ENCODE data around the gene NUP50.
A peak's percentile ranks its signal among the peaks of the same experiment; 100 is the strongest.

The NUP50 gene

GRCh38 chr22:45211848-45212247, 48.1 kb downstream of the NUP50 start:
- Mint-ChIP-seq H3K9me3 (no peaks in the 10 kb centered on the region), H3K36me3 (ENCODE audit: insufficient read depth) (peaks cover 12% of the 10 kb centered on the region), H3K4me1 (ENCODE audit: low read depth in 2 of 2) (peaks cover 14 to 16% of the 10 kb centered on the region in 2 donors), H3K4me3 (no peak overlapping the region), H3K27me3 (no peaks in the 10 kb centered on the region), H3K27ac (no peak overlapping the region)
- ATAC-seq (replicated peaks), result no peak
- no peak for DNase-seq

- Mint-ChIP-seq H3K36me3 (ENCODE audit: insufficient read depth) (peaks cover 12% of the 10 kb centered on the region), H3K9me3 (no peaks in the 10 kb centered on the region), H3K4me3 (no peak overlapping the region), H3K27me3 (no peaks in the 10 kb centered on the region), H3K27ac (no peak overlapping the region), H3K4me1 (ENCODE audit: low read depth in 2 of 2) (peaks cover 15 to 16% of the 10 kb centered on the region in 2 donors)
- no peak for DNase-seq
- no peak for ATAC-seq (replicated peaks)
Observed at GRCh38 chr22:45212306-45212709, 48.6 kb downstream of the NUP50 start.

- no peak for ATAC-seq (replicated peaks)
- H3K27ac Mint-ChIP-seq, result peak overlapping the region; percentile 16 to 23
Observed at GRCh38 chr22:45212992-45213751, 49.4 kb downstream of the NUP50 start.

DNA sequence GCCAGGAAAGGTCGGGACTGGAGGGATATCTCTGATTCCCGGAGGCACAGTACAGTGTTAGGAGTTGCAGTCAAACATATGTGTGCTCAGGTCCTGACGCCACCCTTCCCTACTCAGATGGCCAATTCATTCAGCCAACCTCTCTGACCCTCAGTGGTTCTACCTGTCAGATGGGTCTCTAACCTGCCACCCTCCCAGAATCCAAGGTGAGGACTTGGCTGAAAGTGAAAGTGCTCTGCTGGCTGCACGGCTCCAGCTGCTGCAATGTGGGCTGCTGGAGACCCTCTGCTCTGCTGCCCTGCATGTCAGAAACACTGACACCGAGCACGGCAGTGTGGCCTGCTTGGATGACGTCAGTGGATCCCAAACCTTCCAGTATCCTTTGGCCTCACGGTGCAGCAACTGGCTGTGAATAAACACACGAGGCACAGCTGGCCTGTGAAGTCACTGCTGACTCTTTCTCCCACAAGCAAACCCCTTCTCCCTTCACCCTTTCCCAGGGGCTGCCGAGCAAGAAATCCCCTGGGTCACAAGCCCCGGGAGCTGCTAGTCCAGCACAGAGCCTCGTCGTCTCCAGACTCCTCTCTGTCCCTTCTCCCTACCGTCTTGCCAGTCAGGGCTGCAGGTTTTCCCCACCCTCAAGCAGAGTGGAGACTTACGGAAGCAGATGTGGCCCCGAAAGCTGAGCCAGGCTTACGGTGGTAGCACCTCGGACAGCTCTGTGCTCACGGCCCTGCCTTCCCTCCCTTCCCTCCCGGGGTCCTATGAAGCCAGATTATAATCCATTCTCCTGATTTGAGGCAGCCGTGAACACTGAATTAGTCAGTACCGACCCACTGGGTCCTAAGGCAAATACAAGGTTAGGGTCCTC, 52.6 kb downstream of the NUP50 start:
- H3K27me3 Mint-ChIP-seq, result no peaks in the 10 kb centered on the region
- H3K36me3 Mint-ChIP-seq (ENCODE audit: insufficient read depth), result peaks cover 9% of the 10 kb centered on the region
- H3K9me3 Mint-ChIP-seq, result no peaks in the 10 kb centered on the region
- H3K27ac Mint-ChIP-seq, result no peak overlapping the region
- H3K4me1 Mint-ChIP-seq (ENCODE audit: low read depth in 2 of 2), result peaks cover 15 to 19% of the 10 kb centered on the region in 2 donors
- ATAC-seq (replicated peaks) (no peak), DNase-seq (no peak)
- H3K4me3 Mint-ChIP-seq, result no peak overlapping the region

More at GRCh38 chr22:45212992-45213751, 49.4 kb downstream of the NUP50 start:
- Mint-ChIP-seq H3K4me3 (no peak overlapping the region), H3K27me3 (no peaks in the 10 kb centered on the region), H3K4me1 (ENCODE audit: low read depth in 2 of 2) (peaks cover 15% of the 10 kb centered on the region in 2 donors), H3K9me3 (no peaks in the 10 kb centered on the region), H3K36me3 (ENCODE audit: insufficient read depth) (peaks cover 12% of the 10 kb centered on the region)
- no peak for DNase-seq

- ATAC-seq (replicated peaks) (no peak), DNase-seq (no peak)
- Mint-ChIP-seq H3K9me3 (no peaks in the 10 kb centered on the region), H3K27me3 (no peaks in the 10 kb centered on the region), H3K4me1 (ENCODE audit: low read depth in 2 of 2) (peaks cover 15 to 16% of the 10 kb centered on the region in 2 donors), H3K4me3 (no peak overlapping the region), H3K27ac (no peak overlapping the region), H3K36me3 (ENCODE audit: insufficient read depth) (peaks cover 9% of the 10 kb centered on the region)
Observed at GRCh38 chr22:45217345-45217744, 53.6 kb downstream of the NUP50 start.

GRCh38 chr22:45217806-45218205, 54.1 kb downstream of the NUP50 start:
- Mint-ChIP-seq H3K4me3 (no peak overlapping the region), H3K4me1 (ENCODE audit: low read depth in 2 of 2) (peaks cover 15 to 16% of the 10 kb centered on the region in 2 donors), H3K36me3 (ENCODE audit: insufficient read depth) (peaks cover 9% of the 10 kb centered on the region), H3K27ac (no peak overlapping the region), H3K27me3 (no peaks in the 10 kb centered on the region), H3K9me3 (no peaks in the 10 kb centered on the region)
- ATAC-seq (replicated peaks) (no peak), DNase-seq (no peak)

- Mint-ChIP-seq H3K4me1 (ENCODE audit: low read depth in 2 of 2) (peaks cover 15 to 19% of the 10 kb centered on the region in 2 donors), H3K4me3 (no peak overlapping the region), H3K27me3 (no peaks in the 10 kb centered on the region), H3K27ac (peak overlapping the region in 1 of 2 donors; percentile 29), H3K9me3 (no peaks in the 10 kb centered on the region), H3K36me3 (ENCODE audit: insufficient read depth) (peaks cover 9% of the 10 kb centered on the region)
- ATAC-seq (replicated peaks), result peak; percentile 31
- DNase-seq, result no peak
Observed at GRCh38 chr22:45218976-45219375, 55.3 kb downstream of the NUP50 start.

DNA sequence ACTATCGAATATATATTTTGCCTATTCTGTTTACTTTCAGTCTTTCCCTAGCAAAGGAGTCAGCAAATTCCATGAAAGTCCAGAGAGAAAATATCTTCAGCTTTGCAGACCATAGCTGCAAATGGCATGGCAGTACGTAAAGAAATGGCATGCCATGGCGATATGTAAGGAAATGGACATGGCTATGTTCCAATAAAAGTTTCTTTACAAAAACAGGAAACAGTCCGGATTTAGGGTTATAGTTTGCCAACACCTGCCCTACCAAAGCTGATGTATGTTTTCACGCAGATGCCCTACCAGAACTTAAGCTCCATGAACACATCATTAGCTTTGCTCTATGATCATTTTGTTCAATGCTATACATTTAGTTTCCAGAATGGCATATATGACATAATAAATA, 57.5 kb downstream of the NUP50 start:
- DNase-seq (no peak), ATAC-seq (replicated peaks) (no peak)
- Mint-ChIP-seq H3K27ac (no peak overlapping the region), H3K9me3 (no peaks in the 10 kb centered on the region), H3K4me3 (no peak overlapping the region), H3K27me3 (no peaks in the 10 kb centered on the region), H3K4me1 (ENCODE audit: low read depth in 2 of 2) (peaks cover 17 to 32% of the 10 kb centered on the region in 2 donors), H3K36me3 (ENCODE audit: insufficient read depth) (peaks cover 10% of the 10 kb centered on the region)

- peaks cover 26 to 50% of the 10 kb centered on the region in 2 donors for H3K4me1 Mint-ChIP-seq (ENCODE audit: low read depth in 2 of 2)
- H3K9me3 Mint-ChIP-seq, result no peaks in the 10 kb centered on the region
- no peak for DNase-seq
- H3K27ac Mint-ChIP-seq, result peak overlapping the region; percentile 28 to 38
- H3K36me3 Mint-ChIP-seq (ENCODE audit: insufficient read depth), result peaks cover 8% of the 10 kb centered on the region
- ATAC-seq (replicated peaks), result no peak
- H3K4me3 Mint-ChIP-seq, result no peak overlapping the region
- no peaks in the 10 kb centered on the region for H3K27me3 Mint-ChIP-seq
Observed at GRCh38 chr22:45223304-45224117, 59.8 kb downstream of the NUP50 start.

- Mint-ChIP-seq H3K4me3 (no peak overlapping the region), H3K9me3 (no peaks in the 10 kb centered on the region), H3K36me3 (ENCODE audit: insufficient read depth) (peaks cover 13% of the 10 kb centered on the region), H3K4me1 (ENCODE audit: low read depth in 2 of 2) (peaks cover 27 to 49% of the 10 kb centered on the region in 2 donors), H3K27ac (no peak overlapping the region), H3K27me3 (no peaks in the 10 kb centered on the region)
- ATAC-seq (replicated peaks), result no peak
- DNase-seq, result no peak
Observed at GRCh38 chr22:45224331-45224730, 60.6 kb downstream of the NUP50 start.

DNA sequence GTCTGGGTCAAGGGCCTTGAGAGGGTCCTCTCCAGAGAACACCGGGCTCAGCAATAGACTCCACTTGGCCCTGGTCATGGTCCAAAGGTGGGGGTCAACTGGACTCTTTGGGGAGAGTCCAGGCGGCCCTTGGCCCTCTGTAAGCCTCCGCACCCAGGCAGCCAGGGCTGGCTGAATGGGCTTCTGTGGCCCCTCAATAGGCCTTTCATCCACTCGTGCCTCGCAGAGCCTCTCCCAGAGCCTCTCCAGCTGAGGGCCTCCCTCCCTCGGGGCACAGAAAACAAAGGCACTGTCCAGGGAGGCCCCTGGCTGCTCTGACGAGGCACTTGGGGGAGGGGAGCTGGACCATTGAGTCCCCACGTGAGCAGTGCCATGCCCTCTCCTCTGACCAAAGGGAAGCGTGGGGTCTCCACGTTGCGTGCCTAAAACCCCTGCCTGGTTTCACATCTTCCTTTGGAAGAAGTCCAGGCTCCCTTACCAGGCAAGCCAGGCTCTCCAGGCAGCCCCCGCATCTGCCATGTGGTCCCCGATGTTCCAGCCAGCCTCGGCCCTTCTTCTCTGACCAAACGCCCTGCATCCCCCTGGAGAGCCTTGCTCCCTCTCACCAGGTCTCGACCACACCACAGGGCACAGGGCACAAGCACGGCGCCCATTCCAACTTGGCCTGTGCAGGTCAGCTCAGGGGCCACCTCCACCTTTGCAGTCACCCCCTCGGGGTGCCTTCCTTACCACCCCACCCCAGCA, 61.4 kb downstream of the NUP50 start:
- peaks cover 13% of the 10 kb centered on the region for H3K36me3 Mint-ChIP-seq (ENCODE audit: insufficient read depth)
- DNase-seq (no peak), ATAC-seq (replicated peaks) (no peak)
- H3K4me1 Mint-ChIP-seq (ENCODE audit: low read depth in 2 of 2), result peaks cover 27 to 53% of the 10 kb centered on the region in 2 donors
- H3K27me3 Mint-ChIP-seq, result no peaks in the 10 kb centered on the region
- H3K9me3 Mint-ChIP-seq, result no peaks in the 10 kb centered on the region
- H3K4me3 Mint-ChIP-seq, result no peak overlapping the region
- peak overlapping the region in 1 of 2 donors; percentile 72 for H3K27ac Mint-ChIP-seq

GRCh38 chr22:45225732-45226502, 62.2 kb downstream of the NUP50 start:
- peaks cover 13% of the 10 kb centered on the region for H3K36me3 Mint-ChIP-seq (ENCODE audit: insufficient read depth)
- peaks cover 23 to 52% of the 10 kb centered on the region in 2 donors for H3K4me1 Mint-ChIP-seq (ENCODE audit: low read depth in 2 of 2)
- H3K4me3 Mint-ChIP-seq, result no peak overlapping the region
- DNase-seq, result no peak
- H3K27me3 Mint-ChIP-seq, result no peaks in the 10 kb centered on the region
- H3K27ac Mint-ChIP-seq, result peak overlapping the region in 1 of 2 donors; percentile 72
- no peak for ATAC-seq (replicated peaks)
- H3K9me3 Mint-ChIP-seq, result no peaks in the 10 kb centered on the region

Data from effector memory CD8-positive, alpha-beta T cell (primary cell).